Activated CD8-positive, alpha-beta T cell treated with anti-CD3 and anti-CD28 coated beads for 36 hours (primary cell): ENCODE results near the gene NACC1. TPM values are rescaled to one million over a fixed set of nuclear protein-coding genes. Genes with fewer than 3 reads are reported as not detected.

Source experiments
- ATAC-seq: fragments of 200-7000 bp; cut with Tn5 transposase; one replicate; pipeline ENCODE4 v1.10.0; 2021; ENCODE audit warnings: mild to moderate bottlenecking, moderate library complexity
- CTCF ChIA-PET: fragments of 350-600 bp; sonication (Branson Sonifier 250); formaldehyde crosslinking; loops from one replicate; lab custom pipeline; 2021; ENCODE audit warnings: antibody characterized with exemption; lab: Charles Lee
- POLR2A ChIA-PET: fragments of 350-600 bp; sonication (Branson Sonifier 250); formaldehyde crosslinking; loops from one replicate; lab custom pipeline; 2021; ENCODE audit warnings: antibody characterized with exemption; lab: Charles Lee
- DNase-seq: peaks from one replicate; pipeline ENCODE4 v3.0.0-alpha.2; 2020
- H3K27ac Mint-ChIP-seq: one replicate; pipeline ENCODE4 v1.8.0; 2021; ENCODE audit warnings: mild to moderate bottlenecking, mixed read lengths
- H3K27me3 Mint-ChIP-seq: one replicate; pipeline ENCODE4 v1.8.0; 2021; ENCODE audit warnings: mixed read lengths
- H3K36me3 Mint-ChIP-seq: one replicate; pipeline ENCODE4 v1.8.0; 2021; ENCODE audit warnings: low read depth, mixed read lengths
- H3K4me1 Mint-ChIP-seq: one replicate; pipeline ENCODE4 v1.8.0; 2021; ENCODE audit warnings: low read depth, mixed read lengths
- H3K4me3 Mint-ChIP-seq: one replicate; pipeline ENCODE4 v1.8.0; 2021; ENCODE audit warnings: mild to moderate bottlenecking, moderate library complexity, mixed read lengths
- H3K9me3 Mint-ChIP-seq: one replicate; pipeline ENCODE4 v1.8.0; 2021; ENCODE audit warnings: mixed read lengths
- CTCF ChIP-seq: fragments of 200-600 bp; IDR thresholded peaks from one replicate; pipeline ENCODE4 v1.8.0; 2022; ENCODE audit warnings: antibody characterized with exemption, mild to moderate bottlenecking
- intact Hi-C: fragments of 100-400 bp; cut with micrococcal nuclease; formaldehyde crosslinking; loops from one replicate; pipeline ENCODE4 v1.10.0; 2022
- total RNA-seq, 2 experiments: library from RNA; stranded (reverse); gene quantifications; one replicate each; pipeline ENCODE4 v1.2.3, GENCODE V29; 2021

The NACC1 gene
- total RNA-seq, 2 experiments from 2014 or later, result 73.8 to 87.5 TPM

- Mint-ChIP-seq H3K4me1 (no peaks in the 10 kb centered on the region), H3K4me3 (no peak overlapping the region), H3K27me3 (no peaks in the 10 kb centered on the region), H3K9me3 (no peaks in the 10 kb centered on the region), H3K36me3 (no peaks in the 10 kb centered on the region), H3K27ac (no peak overlapping the region)
- ATAC-seq (no peak), DNase-seq (no peak)
- ChIA-PET POLR2A (no interaction called here), CTCF (interaction anchor here (1.7 to 3.0 kb wide), 5 partner anchors 11 to 107 kb away, joined by 4 to 30 read pairs (median 6); no protein-coding TSS in a partner anchor)
- TF ChIP-seq CTCF, result no peak
- intact Hi-C loops, result no loop called here
These were observed 45.7 kb upstream of the NACC1 start for GRCh38 chr19:13072188-13072908.

GRCh38 chr19:13073263-13073662 is 44.8 kb upstream of the NACC1 start:
- no peak overlapping the region for H3K4me3 Mint-ChIP-seq
- no peak overlapping the region for H3K27ac Mint-ChIP-seq
- DNase-seq (no peak), ATAC-seq (no peak)
- ChIA-PET CTCF (interaction anchor here (1.4 to 2.5 kb wide), 5 partner anchors 12 to 108 kb away, joined by 3 to 19 read pairs (median 6); no protein-coding TSS in a partner anchor), POLR2A (no interaction called here)
- no peaks in the 10 kb centered on the region for H3K36me3 Mint-ChIP-seq
- intact Hi-C loops, result no loop called here
- H3K4me1 Mint-ChIP-seq, result no peaks in the 10 kb centered on the region
- H3K9me3 Mint-ChIP-seq, result no peaks in the 10 kb centered on the region
- H3K27me3 Mint-ChIP-seq, result no peaks in the 10 kb centered on the region
- no peak for TF ChIP-seq CTCF

GRCh38 chr19:13074378-13074777 is 43.7 kb upstream of the NACC1 start:
- Mint-ChIP-seq H3K27ac (no peak overlapping the region), H3K9me3 (no peaks in the 10 kb centered on the region), H3K4me1 (no peaks in the 10 kb centered on the region), H3K36me3 (no peaks in the 10 kb centered on the region), H3K4me3 (no peak overlapping the region), H3K27me3 (no peaks in the 10 kb centered on the region)
- ATAC-seq (no peak), DNase-seq (no peak)
- TF ChIP-seq CTCF, result no peak
- POLR2A ChIA-PET, result interaction anchor here (0.6 kb wide), 1 partner anchor 71 kb away, joined by 6 read pairs; no protein-coding TSS in a partner anchor
- CTCF ChIA-PET, result interaction anchor here (1.7 to 2.5 kb wide), 4 partner anchors 13 to 109 kb away, joined by 4 to 19 read pairs (median 6); no protein-coding TSS in a partner anchor
- intact Hi-C loops, result no loop called here

GRCh38 chr19:13076320-13076719 is 41.7 kb upstream of the NACC1 start:
- TF ChIP-seq CTCF, result no peak
- H3K4me3 Mint-ChIP-seq, result no peak overlapping the region
- H3K9me3 Mint-ChIP-seq, result no peaks in the 10 kb centered on the region
- CTCF ChIA-PET, result interaction anchor here (0.8 to 1.4 kb wide), 2 partner anchors 99 to 111 kb away, joined by 3 to 4 read pairs; no protein-coding TSS in a partner anchor
- no peak overlapping the region for H3K27ac Mint-ChIP-seq
- H3K4me1 Mint-ChIP-seq, result no peaks in the 10 kb centered on the region
- no peaks in the 10 kb centered on the region for H3K36me3 Mint-ChIP-seq
- intact Hi-C loops, result no loop called here
- DNase-seq (no peak), ATAC-seq (no peak)
- H3K27me3 Mint-ChIP-seq, result no peaks in the 10 kb centered on the region
- POLR2A ChIA-PET, result no interaction called here

GRCh38 chr19:13076787-13077186 is 41.3 kb upstream of the NACC1 start:
- H3K27ac Mint-ChIP-seq, result no peak overlapping the region
- ChIA-PET CTCF (interaction anchor here (0.8 to 1.4 kb wide), 2 partner anchors 100 to 111 kb away, joined by 3 to 4 read pairs; no protein-coding TSS in a partner anchor), POLR2A (interaction anchor here (0.9 kb wide), 1 partner anchor 10 kb away, joined by 3 read pairs; no protein-coding TSS in a partner anchor)
- H3K36me3 Mint-ChIP-seq, result no peaks in the 10 kb centered on the region
- DNase-seq, result no peak
- no peak for TF ChIP-seq CTCF
- no peak overlapping the region for H3K4me3 Mint-ChIP-seq
- H3K4me1 Mint-ChIP-seq, result no peaks in the 10 kb centered on the region
- intact Hi-C loops, result no loop called here
- H3K9me3 Mint-ChIP-seq, result no peaks in the 10 kb centered on the region
- H3K27me3 Mint-ChIP-seq, result no peaks in the 10 kb centered on the region
- no peak for ATAC-seq
